Measurements from ENCODE around the gene ACOT9. TPM values are rescaled to one million over a fixed set of nuclear protein-coding genes. Genes with fewer than 3 reads are reported as not detected.

ACOT9 gene
- polyA plus RNA-seq, 1 donor from 2014 or later: 3.1 TPM

DNA sequence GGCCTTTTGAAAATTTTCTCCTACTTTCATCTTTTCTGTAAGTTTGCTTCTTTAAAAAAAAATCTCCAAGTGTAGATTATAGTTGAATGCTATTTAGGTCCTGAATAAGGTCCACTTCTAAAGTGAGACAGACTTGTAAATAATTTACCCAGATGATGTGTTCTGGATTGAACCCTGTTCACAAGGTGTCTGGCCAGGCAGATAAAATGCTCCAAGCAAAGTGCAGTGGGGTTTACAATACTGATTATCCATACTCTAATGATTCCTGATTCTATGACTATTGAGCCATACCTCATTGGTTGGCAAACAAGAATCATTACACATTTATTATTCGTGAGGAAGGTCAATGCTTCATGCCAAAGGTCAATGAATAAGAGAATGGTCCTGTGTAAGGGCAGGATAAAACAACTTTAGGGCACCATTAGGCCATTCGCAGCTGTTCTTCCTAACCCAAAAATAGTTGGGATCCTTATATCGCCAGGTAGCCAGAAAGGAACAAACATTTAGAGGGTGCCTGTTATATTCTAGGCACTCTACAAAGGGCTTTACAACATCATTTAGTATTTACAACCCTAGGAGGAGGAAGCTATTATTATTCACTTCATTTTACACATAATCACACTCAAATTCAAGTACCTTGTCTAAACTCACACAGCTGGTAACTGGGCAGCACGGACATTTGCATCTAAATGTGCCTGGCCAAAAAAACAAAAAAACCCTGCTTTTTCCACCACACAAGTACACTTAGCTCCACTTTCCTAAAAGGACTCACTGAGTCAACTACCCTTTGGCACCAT is 21.3 kb upstream of the ACOT9 start:
- Histone ChIP-seq H3K9me3 (ENCODE audit: low read length) (no peaks in the 10 kb centered on the region), H4K20me1 (ENCODE audit: insufficient read depth) (no peaks in the 10 kb centered on the region), H3K27ac (ENCODE audit: low read length) (no peak overlapping the region), H3K9ac (ENCODE audit: low read length) (no peak overlapping the region), H3K27me3 (ENCODE audit: insufficient read depth, low read depth, low read length) (no peaks in the 10 kb centered on the region), H3K4me2 (ENCODE audit: low read length) (no peak overlapping the region), H2AFZ (ENCODE audit: low read depth, low read length) (no peak overlapping the region), H3K9me2 (ENCODE audit: insufficient read depth, low read length) (no peaks in the 10 kb centered on the region), H3K4me3 (ENCODE audit: low read length) (no peak overlapping the region), H3K79me2 (replicated peaks; ENCODE audit: insufficient read depth, low read length) (no peaks in the 10 kb centered on the region), H3F3A (ENCODE audit: insufficient read depth, low read length, poor library complexity, severe bottlenecking) (no peaks in the 10 kb centered on the region), H3K36me3 (ENCODE audit: insufficient read depth, low read length) (no peaks in the 10 kb centered on the region)
- TF ChIP-seq POLR2AphosphoS5 (IDR thresholded peaks at IDR 0.05): no peak
- TF ChIP-seq MXI1 (conservative IDR thresholded peaks at IDR 0.05; ENCODE audit: poor library complexity, severe bottlenecking): no peak
- TF ChIP-seq SMC3 (conservative IDR thresholded peaks at IDR 0.05; ENCODE audit: poor library complexity): no peak
- TF ChIP-seq, protein P1, sequence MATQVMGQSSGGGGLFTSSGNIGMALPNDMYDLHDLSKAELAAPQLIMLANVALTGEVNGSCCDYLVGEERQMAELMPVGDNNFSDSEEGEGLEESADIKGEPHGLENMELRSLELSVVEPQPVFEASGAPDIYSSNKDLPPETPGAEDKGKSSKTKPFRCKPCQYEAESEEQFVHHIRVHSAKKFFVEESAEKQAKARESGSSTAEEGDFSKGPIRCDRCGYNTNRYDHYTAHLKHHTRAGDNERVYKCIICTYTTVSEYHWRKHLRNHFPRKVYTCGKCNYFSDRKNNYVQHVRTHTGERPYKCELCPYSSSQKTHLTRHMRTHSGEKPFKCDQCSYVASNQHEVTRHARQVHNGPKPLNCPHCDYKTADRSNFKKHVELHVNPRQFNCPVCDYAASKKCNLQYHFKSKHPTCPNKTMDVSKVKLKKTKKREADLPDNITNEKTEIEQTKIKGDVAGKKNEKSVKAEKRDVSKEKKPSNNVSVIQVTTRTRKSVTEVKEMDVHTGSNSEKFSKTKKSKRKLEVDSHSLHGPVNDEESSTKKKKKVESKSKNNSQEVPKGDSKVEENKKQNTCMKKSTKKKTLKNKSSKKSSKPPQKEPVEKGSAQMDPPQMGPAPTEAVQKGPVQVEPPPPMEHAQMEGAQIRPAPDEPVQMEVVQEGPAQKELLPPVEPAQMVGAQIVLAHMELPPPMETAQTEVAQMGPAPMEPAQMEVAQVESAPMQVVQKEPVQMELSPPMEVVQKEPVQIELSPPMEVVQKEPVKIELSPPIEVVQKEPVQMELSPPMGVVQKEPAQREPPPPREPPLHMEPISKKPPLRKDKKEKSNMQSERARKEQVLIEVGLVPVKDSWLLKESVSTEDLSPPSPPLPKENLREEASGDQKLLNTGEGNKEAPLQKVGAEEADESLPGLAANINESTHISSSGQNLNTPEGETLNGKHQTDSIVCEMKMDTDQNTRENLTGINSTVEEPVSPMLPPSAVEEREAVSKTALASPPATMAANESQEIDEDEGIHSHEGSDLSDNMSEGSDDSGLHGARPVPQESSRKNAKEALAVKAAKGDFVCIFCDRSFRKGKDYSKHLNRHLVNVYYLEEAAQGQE (IDR thresholded peaks at IDR 0.05; ENCODE audit: borderline replicate concordance): no peak
- TF ChIP-seq EP300 (conservative IDR thresholded peaks at IDR 0.05; ENCODE audit: poor library complexity, severe bottlenecking): no peak
- TF ChIP-seq, protein P2, sequence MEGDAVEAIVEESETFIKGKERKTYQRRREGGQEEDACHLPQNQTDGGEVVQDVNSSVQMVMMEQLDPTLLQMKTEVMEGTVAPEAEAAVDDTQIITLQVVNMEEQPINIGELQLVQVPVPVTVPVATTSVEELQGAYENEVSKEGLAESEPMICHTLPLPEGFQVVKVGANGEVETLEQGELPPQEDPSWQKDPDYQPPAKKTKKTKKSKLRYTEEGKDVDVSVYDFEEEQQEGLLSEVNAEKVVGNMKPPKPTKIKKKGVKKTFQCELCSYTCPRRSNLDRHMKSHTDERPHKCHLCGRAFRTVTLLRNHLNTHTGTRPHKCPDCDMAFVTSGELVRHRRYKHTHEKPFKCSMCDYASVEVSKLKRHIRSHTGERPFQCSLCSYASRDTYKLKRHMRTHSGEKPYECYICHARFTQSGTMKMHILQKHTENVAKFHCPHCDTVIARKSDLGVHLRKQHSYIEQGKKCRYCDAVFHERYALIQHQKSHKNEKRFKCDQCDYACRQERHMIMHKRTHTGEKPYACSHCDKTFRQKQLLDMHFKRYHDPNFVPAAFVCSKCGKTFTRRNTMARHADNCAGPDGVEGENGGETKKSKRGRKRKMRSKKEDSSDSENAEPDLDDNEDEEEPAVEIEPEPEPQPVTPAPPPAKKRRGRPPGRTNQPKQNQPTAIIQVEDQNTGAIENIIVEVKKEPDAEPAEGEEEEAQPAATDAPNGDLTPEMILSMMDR (IDR thresholded peaks at IDR 0.05; ENCODE audit: poor library complexity, severe bottlenecking): no peak
- no peak for TF ChIP-seq EZH2 (IDR thresholded peaks at IDR 0.05; ENCODE audit: borderline replicate concordance, insufficient read depth, low read length, poor library complexity, severe bottlenecking)
- TF ChIP-seq RAD21 (conservative IDR thresholded peaks at IDR 0.05): no peak
- no peak for TF ChIP-seq TAF1 (IDR thresholded peaks at IDR 0.05; ENCODE audit: low read depth)

DNA sequence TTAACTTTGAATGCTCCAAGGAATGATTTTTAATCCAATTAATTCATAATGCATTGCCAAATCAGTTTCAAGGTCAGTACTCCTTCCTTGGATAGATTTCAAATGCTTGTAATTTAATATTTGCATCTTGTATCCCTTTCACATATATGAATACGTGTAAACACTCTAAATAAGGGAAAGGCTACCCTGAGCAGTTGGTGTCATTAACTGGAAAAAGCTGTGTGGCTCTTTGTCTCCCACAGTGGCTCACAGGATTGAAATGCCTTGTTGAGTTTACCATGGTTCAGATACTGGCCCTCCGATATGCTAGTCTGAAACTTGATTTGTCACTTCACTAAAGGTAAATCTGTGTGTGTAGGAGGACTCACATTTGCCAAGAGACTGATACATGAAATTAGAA is 16.7 kb upstream of the ACOT9 start:
- H3K9ac ChIP-seq (ENCODE audit: low read length): no peak overlapping the region
- no peak overlapping the region for H3K27ac ChIP-seq (ENCODE audit: low read length)
- no peak overlapping the region for H2AFZ ChIP-seq (ENCODE audit: low read depth, low read length)
- H3K9me2 ChIP-seq (ENCODE audit: insufficient read depth, low read length): no peaks in the 10 kb centered on the region
- H3K79me2 ChIP-seq (replicated peaks; ENCODE audit: insufficient read depth, low read length): no peaks in the 10 kb centered on the region
- TF ChIP-seq, protein P2 (IDR thresholded peaks at IDR 0.05; ENCODE audit: poor library complexity, severe bottlenecking): no peak
- TF ChIP-seq TAF1 (IDR thresholded peaks at IDR 0.05; ENCODE audit: low read depth) (no peak), MXI1 (conservative IDR thresholded peaks at IDR 0.05; ENCODE audit: poor library complexity, severe bottlenecking) (no peak), POLR2AphosphoS5 (IDR thresholded peaks at IDR 0.05) (no peak), EP300 (conservative IDR thresholded peaks at IDR 0.05; ENCODE audit: poor library complexity, severe bottlenecking) (no peak)
- H3K27me3 ChIP-seq (ENCODE audit: insufficient read depth, low read depth, low read length): no peaks in the 10 kb centered on the region
- H3K9me3 ChIP-seq (ENCODE audit: low read length): no peaks in the 10 kb centered on the region
- H3K4me2 ChIP-seq (ENCODE audit: low read length): no peak overlapping the region
- no peaks in the 10 kb centered on the region for H3F3A ChIP-seq (ENCODE audit: insufficient read depth, low read length, poor library complexity, severe bottlenecking)
- H4K20me1 ChIP-seq (ENCODE audit: insufficient read depth): no peaks in the 10 kb centered on the region
- H3K4me3 ChIP-seq (ENCODE audit: low read length): no peak overlapping the region
- H3K36me3 ChIP-seq (ENCODE audit: insufficient read depth, low read length): no peaks in the 10 kb centered on the region
